GM12878 (cell line): ENCODE results near the gene ZER1. TPM values are rescaled to one million over a fixed set of nuclear protein-coding genes. Genes with fewer than 3 reads are reported as not detected.
A peak's percentile ranks its signal among the peaks of the same experiment; 100 is the strongest.

Experiments used
- ATAC-seq: fragments of 200-7000 bp; cut with Tn5 transposase; 3 replicates; pipeline ENCODE4 v1.9.1; 2020; ENCODE audit warnings: mild to moderate bottlenecking, moderate library complexity
- BruUV-seq: library from RNA; stranded (reverse); fragments of 400-500 nt; replicated peaks from 2 replicates; lab custom pipeline; 2021; lab: Mats Ljungman, UMichigan
- CTCF ChIA-PET: fragments of 300-600 bp; sonication (Branson Sonifier 250); formaldehyde crosslinking; extraction: SDS; loops from one replicate; lab custom pipeline; 2021; ENCODE audit warnings: inconsistent platforms; lab: Yijun Ruan, JAX
- POLR2A ChIA-PET: fragments of 350-600 bp; formaldehyde crosslinking; extraction: SDS; loops from one replicate; lab custom pipeline; 2021; ENCODE audit warnings: inconsistent platforms; lab: Charles Lee
- RAD21 ChIA-PET: fragments of 300-600 bp; sonication (Branson Sonifier 250); formaldehyde crosslinking; loops from one replicate; lab custom pipeline; 2023; ENCODE audit warnings: antibody characterized with exemption; ENCODE audit not compliant: unreplicated experiment; lab: Charles Lee
- SMC1A ChIA-PET: fragments of 300-600 bp; sonication (Branson Sonifier 250); formaldehyde crosslinking; loops from one replicate; lab custom pipeline; 2023; ENCODE audit not compliant: unreplicated experiment, uncharacterized antibody; lab: Charles Lee
- DNase-seq: peaks from one replicate; pipeline ENCODE4 v3.0.0-alpha.2; 2011; ENCODE audit warnings: low read depth, low spot score
- FAIRE-seq: peaks from 3 replicates; lab custom pipeline; 2011; peaks lifted over from hg19 to GRCh38; lab: Jason Lieb, UNC
- H2AFZ ChIP-seq: 2 replicates; pipeline ENCODE4 v1.6.0; 2011; ENCODE audit warnings: low read depth, low read length, control low read depth; ENCODE audit not compliant: control insufficient read depth
- H3K27ac ChIP-seq: 2 replicates; pipeline ENCODE4 v1.5.1; 2011; ENCODE audit warnings: control low read depth; ENCODE audit not compliant: control insufficient read depth, insufficient read depth
- H3K27me3 ChIP-seq, 2 experiments: replicated peaks in 1 of 2; 2 replicates each; pipeline versions ENCODE4 v1.6.0 to v1.6.1; 2011; ENCODE audit warnings: low read length in 1 of 2; ENCODE audit not compliant: control insufficient read depth in 2 of 2, insufficient read depth in 2 of 2
- H3K36me3 ChIP-seq, 2 experiments: 2 replicates each; pipeline ENCODE4 v1.5.1; 2011; ENCODE audit warnings: low read length in 1 of 2; ENCODE audit not compliant: control insufficient read depth in 2 of 2, insufficient read depth in 2 of 2
- H3K4me1 ChIP-seq: 2 replicates; pipeline ENCODE4 v1.6.1; 2011; ENCODE audit warnings: mild to moderate bottlenecking, low read length, moderate library complexity, mixed read lengths; ENCODE audit not compliant: control insufficient read depth, insufficient read depth
- H3K4me2 ChIP-seq: 2 replicates; pipeline ENCODE4 v1.6.0; 2011; ENCODE audit warnings: control low read depth; ENCODE audit not compliant: control insufficient read depth, insufficient read depth
- H3K4me3 ChIP-seq: fragments of 200-600 bp; sonication (generic); 2 replicates; pipeline ENCODE4 v1.5.1; 2016
- H3K79me2 ChIP-seq: 2 replicates; pipeline ENCODE4 v1.6.0; 2011; ENCODE audit warnings: low read length; ENCODE audit not compliant: control insufficient read depth, insufficient read depth
- H3K9ac ChIP-seq: 2 replicates; pipeline ENCODE4 v1.8.0; 2011; ENCODE audit warnings: low read length, control low read depth, mixed read lengths; ENCODE audit not compliant: control insufficient read depth, insufficient read depth
- H3K9me3 ChIP-seq: replicated peaks from 3 replicates; pipeline ENCODE4 v1.5.1; 2011; ENCODE audit warnings: mild to moderate bottlenecking, low read length; ENCODE audit not compliant: control insufficient read depth, insufficient read depth
- H4K20me1 ChIP-seq: 2 replicates; pipeline ENCODE4 v1.6.0; 2011; ENCODE audit not compliant: control insufficient read depth, insufficient read depth
- BHLHE40 ChIP-seq, 2 experiments: fragments of 450-650 bp in 1 of 2; IDR thresholded peaks; 2 replicates each; pipeline ENCODE4 v1.6.1; 2011 to 2017; ENCODE audit warnings: low read depth in 2 of 2, borderline replicate concordance in 1 of 2, improper control_type of control experiment in 1 of 2, low read length in 1 of 2, mild to moderate bottlenecking in 1 of 2
- CHD1 ChIP-seq: IDR thresholded peaks from 2 replicates; pipeline ENCODE4 v1.6.1; 2012; ENCODE audit warnings: low read depth, low read length, improper control_type of control experiment
- FOS ChIP-seq: IDR thresholded peaks from 3 replicates; pipeline ENCODE4 v1.6.1; 2011; ENCODE audit warnings: borderline replicate concordance; ENCODE audit not compliant: insufficient read length; ENCODE audit errors: extremely low read depth
- LARP7 ChIP-seq: fragments of 450-650 bp; IDR thresholded peaks from 2 replicates; pipeline ENCODE4 v1.6.1; 2017; ENCODE audit warnings: mild to moderate bottlenecking
- MEF2A ChIP-seq: IDR thresholded peaks from 2 replicates; pipeline ENCODE4 v1.6.1; 2011; ENCODE audit warnings: low read depth, mild to moderate bottlenecking, low read length, moderate library complexity; ENCODE audit not compliant: insufficient read depth
- MTA2 ChIP-seq: fragments of 450-650 bp; IDR thresholded peaks from 2 replicates; pipeline ENCODE4 v1.6.1; 2016; ENCODE audit warnings: low read depth, mild to moderate bottlenecking, moderate library complexity
- MYC ChIP-seq: IDR thresholded peaks from 2 replicates; pipeline ENCODE4 v1.6.1; 2011; ENCODE audit warnings: mild to moderate bottlenecking, low read length, moderate library complexity, inconsistent platforms; ENCODE audit not compliant: insufficient read depth, insufficient replicate concordance, insufficient read length, severe bottlenecking
- NR2C2 ChIP-seq: IDR thresholded peaks from 2 replicates; pipeline ENCODE4 v1.6.1; 2011; ENCODE audit warnings: borderline replicate concordance, low read depth; ENCODE audit not compliant: control insufficient read depth, insufficient read length
- POLR2AphosphoS2 ChIP-seq: IDR thresholded peaks from 2 replicates; pipeline ENCODE4 v1.6.1; 2011; ENCODE audit warnings: low read depth, mild to moderate bottlenecking, low read length, improper control_type of control experiment, moderate library complexity
- POLR2AphosphoS5 ChIP-seq: IDR thresholded peaks from 2 replicates; pipeline ENCODE4 v1.6.1; 2011; ENCODE audit warnings: mild to moderate bottlenecking, low read length, inconsistent platforms
- SIX5 ChIP-seq: IDR thresholded peaks from 2 replicates; pipeline ENCODE4 v1.6.1; 2011; ENCODE audit warnings: mild to moderate bottlenecking, low read depth, low read length, moderate library complexity; ENCODE audit not compliant: severe bottlenecking
- SREBF1 ChIP-seq: IDR thresholded peaks from 2 replicates; pipeline ENCODE4 v1.6.1; 2012; ENCODE audit warnings: mild to moderate bottlenecking, low read length
- SREBF2 ChIP-seq: IDR thresholded peaks from 2 replicates; pipeline ENCODE4 v1.6.1; 2012; ENCODE audit warnings: mild to moderate bottlenecking, low read length
- TCF3 ChIP-seq: IDR thresholded peaks from 2 replicates; pipeline ENCODE4 v1.6.1; 2012; ENCODE audit warnings: low read depth, mild to moderate bottlenecking, low read length, borderline replicate concordance; ENCODE audit not compliant: insufficient read depth
- ZBED1 ChIP-seq: IDR thresholded peaks from 2 replicates; pipeline ENCODE4 v1.6.1; 2016; ENCODE audit warnings: borderline replicate concordance
- ZSCAN29 ChIP-seq: fragments of 450-650 bp; IDR thresholded peaks from 2 replicates; pipeline ENCODE4 v1.6.1; 2017; ENCODE audit warnings: mild to moderate bottlenecking, moderate library complexity
- ZZZ3 ChIP-seq: IDR thresholded peaks from 2 replicates; pipeline ENCODE4 v1.6.1; 2011; ENCODE audit warnings: low read depth; ENCODE audit not compliant: control insufficient read depth, insufficient read length
- WGBS: methylation state at CpG from one replicate; pipeline ENCODE4 v1.1.6; 2016; ENCODE audit warnings: low lambda C conversion rate; ENCODE audit not compliant: insufficient replicate concordance, insufficient coverage; ENCODE audit errors: missing lambda C conversion rate; 5-methylcytosine and 5-hydroxymethylcytosine counted together
- in situ Hi-C: fragments of 300-500 bp; cut with MboI; formaldehyde crosslinking; loops from 9 replicates; pipeline ENCODE4 v1.14.3; 2018; ENCODE audit warnings: mixed read lengths
- intact Hi-C: fragments of 100-400 bp; cut with micrococcal nuclease; formaldehyde crosslinking; loops from one replicate; pipeline ENCODE4 v1.14.2; 2022; ENCODE audit not compliant: unreplicated experiment
- polyA plus RNA-seq, 11 experiments: library from polyadenylated mRNA; depleted of rRNA in 4 of 11; unstranded in 6 of 11; stranded (reverse) in 5 of 11; fragments of >200 nt; fragmentation: Nextera tagmentation in 4 of 11; fragmentation: Illumina TruSeq in 1 of 11; extraction: Ambion mirVana in 4 of 11; extraction: Trizol in 1 of 11; gene quantifications; 1 replicate in 1 of 11; 2 replicates in 10 of 11; pipeline versions ENCODE4 v1.2.1 to v1.2.3, GENCODE V29; 2011 to 2016; ENCODE audit warnings: inconsistent platforms in 2 of 11, missing spikeins in 2 of 11, low read depth in 1 of 11
- total RNA-seq, 4 experiments: library from RNA; depleted of rRNA in 3 of 4; stranded (reverse); fragments of >200 nt in 3 of 4; fragmentation: Illumina TruSeq in 1 of 4; extraction: Trizol in 1 of 4; gene quantifications; 2 replicates each; pipeline versions ENCODE4 v1.2.1 to v1.2.3, GENCODE V29; 2013 to 2021
- TF ChIP-seq, protein P1 (sequence below): IDR thresholded peaks from 2 replicates; pipeline ENCODE4 v1.6.1; 2011; ENCODE audit warnings: borderline replicate concordance, low read depth, mild to moderate bottlenecking, moderate library complexity, low read length; ENCODE audit not compliant: insufficient read depth, poor library complexity, severe bottlenecking
- TF ChIP-seq, protein P2 (sequence below): fragments of 450-650 bp; IDR thresholded peaks from 2 replicates; pipeline ENCODE4 v1.6.1; 2018; ENCODE audit warnings: mild to moderate bottlenecking, low read depth, moderate library complexity; ENCODE audit not compliant: partially characterized antibody

The ZER1 gene
- total and polyA plus RNA-seq, 10 of the 15 experiments (the other 5 are each of a cell fraction or from before 2014, with no cell fraction given), result 0.32 to 16.9 (median 7.9) TPM

GRCh38 chr9:128696923-128697707, 74.6 kb downstream of the ZER1 start:
- no TSS peak for BruUV-seq
- Histone ChIP-seq H3K9me3 (no peaks in the 10 kb centered on the region), H4K20me1 (no peaks in the 10 kb centered on the region; the same call in 1 of the 2 replicates), H3K36me3 (peaks cover 2 to 18% of the 10 kb centered on the region in 2 experiments), H3K27me3 (no peaks in the 10 kb centered on the region), H3K79me2 (peaks cover 18% of the 10 kb centered on the region), H3K9ac (no peak overlapping the region), H3K27ac (no peak overlapping the region), H3K4me3 (no peak overlapping the region), H3K4me1 (peaks cover 3% of the 10 kb centered on the region; the same call in 1 of the 2 replicates), H3K4me2 (no peak overlapping the region), H2AFZ (no peak overlapping the region)
- DNase-seq (no peak), ATAC-seq (peak; percentile 10; the same call in 2 of the 3 replicates), FAIRE-seq (no peak)
- ChIA-PET SMC1A (interaction anchor here (0.6 to 2.2 kb wide), 5 partner anchors 12 to 420 kb away, joined by 3 to 6 read pairs (median 3); no protein-coding TSS in a partner anchor), RAD21 (interaction anchor here (0.6 to 1.0 kb wide), 2 partner anchors 14 to 27 kb away, joined by 3 to 4 read pairs; partner anchors contain the start of gene ZDHHC12), POLR2A (interaction anchor here (0.6 to 1.3 kb wide), 7 partner anchors 9 to 272 kb away, joined by 3 to 11 read pairs (median 4); partner anchors contain the start of gene DYNC2I2), CTCF (interaction anchor here (1.1 kb wide), 2 partner anchors 21 to 74 kb away, joined by 4 read pairs; no protein-coding TSS in a partner anchor)
- in situ Hi-C loops (no loop called here), intact Hi-C loops (no loop called here)
- 69% methylated on average over 8 of the region's 8 CpGs for WGBS
- TF ChIP-seq MYC (no peak), MEF2A (no peak), ZBED1 (peak; percentile 16; the same call in 1 of the 2 replicates), SIX5 (no peak), ZZZ3 (no peak), TCF3 (no peak), ZSCAN29 (no peak), SREBF1 (no peak), FOS (no peak), CHD1 (no peak), SREBF2 (no peak), LARP7 (no peak), POLR2AphosphoS2 (0 out of 2 replicates have a peak, but pooled peaks have one; percentile 16), BHLHE40 (IDR thresholded peaks at IDR 0.05; ENCODE audit: borderline replicate concordance in 1 of 2, low read depth in 2 of 2, low read length in 1 of 2) (no peak), NR2C2 (no peak), MTA2 (no peak), POLR2AphosphoS5 (peak; percentile 83)
- TF ChIP-seq, protein P1, sequence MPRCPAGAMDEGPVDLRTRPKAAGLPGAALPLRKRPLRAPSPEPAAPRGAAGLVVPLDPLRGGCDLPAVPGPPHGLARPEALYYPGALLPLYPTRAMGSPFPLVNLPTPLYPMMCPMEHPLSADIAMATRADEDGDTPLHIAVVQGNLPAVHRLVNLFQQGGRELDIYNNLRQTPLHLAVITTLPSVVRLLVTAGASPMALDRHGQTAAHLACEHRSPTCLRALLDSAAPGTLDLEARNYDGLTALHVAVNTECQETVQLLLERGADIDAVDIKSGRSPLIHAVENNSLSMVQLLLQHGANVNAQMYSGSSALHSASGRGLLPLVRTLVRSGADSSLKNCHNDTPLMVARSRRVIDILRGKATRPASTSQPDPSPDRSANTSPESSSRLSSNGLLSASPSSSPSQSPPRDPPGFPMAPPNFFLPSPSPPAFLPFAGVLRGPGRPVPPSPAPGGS, result no peak
- TF ChIP-seq, protein P2, sequence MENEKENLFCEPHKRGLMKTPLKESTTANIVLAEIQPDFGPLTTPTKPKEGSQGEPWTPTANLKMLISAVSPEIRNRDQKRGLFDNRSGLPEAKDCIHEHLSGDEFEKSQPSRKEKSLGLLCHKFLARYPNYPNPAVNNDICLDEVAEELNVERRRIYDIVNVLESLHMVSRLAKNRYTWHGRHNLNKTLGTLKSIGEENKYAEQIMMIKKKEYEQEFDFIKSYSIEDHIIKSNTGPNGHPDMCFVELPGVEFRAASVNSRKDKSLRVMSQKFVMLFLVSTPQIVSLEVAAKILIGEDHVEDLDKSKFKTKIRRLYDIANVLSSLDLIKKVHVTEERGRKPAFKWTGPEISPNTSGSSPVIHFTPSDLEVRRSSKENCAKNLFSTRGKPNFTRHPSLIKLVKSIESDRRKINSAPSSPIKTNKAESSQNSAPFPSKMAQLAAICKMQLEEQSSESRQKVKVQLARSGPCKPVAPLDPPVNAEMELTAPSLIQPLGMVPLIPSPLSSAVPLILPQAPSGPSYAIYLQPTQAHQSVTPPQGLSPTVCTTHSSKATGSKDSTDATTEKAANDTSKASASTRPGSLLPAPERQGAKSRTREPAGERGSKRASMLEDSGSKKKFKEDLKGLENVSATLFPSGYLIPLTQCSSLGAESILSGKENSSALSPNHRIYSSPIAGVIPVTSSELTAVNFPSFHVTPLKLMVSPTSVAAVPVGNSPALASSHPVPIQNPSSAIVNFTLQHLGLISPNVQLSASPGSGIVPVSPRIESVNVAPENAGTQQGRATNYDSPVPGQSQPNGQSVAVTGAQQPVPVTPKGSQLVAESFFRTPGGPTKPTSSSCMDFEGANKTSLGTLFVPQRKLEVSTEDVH, result no peak
